Measurements from ENCODE around the gene LIPC. TPM values are rescaled to one million over a fixed set of nuclear protein-coding genes. Genes with fewer than 3 reads are reported as not detected.

LIPC gene
- total RNA-seq, 1 experiment from 2014 or later = not detected

GRCh38 chr15:58517682-58518525 lies 86.1 kb downstream of the LIPC start:
- POLR2A ChIA-PET = no interaction called here
- DNase-seq (ENCODE audit: low read depth, low spot score) = no peak
- Histone ChIP-seq H3K9ac (ENCODE audit: low read length) (no peak overlapping the region), H3K79me2 (ENCODE audit: insufficient read depth, low read length) (no peaks in the 10 kb centered on the region), H3K27ac (ENCODE audit: low read depth, low read length) (no peak overlapping the region), H3K4me1 (ENCODE audit: control insufficient read depth in 1 of 2, insufficient read depth in 2 of 2, low read length in 2 of 2) (peaks cover 9 to 23% of the 10 kb centered on the region in 2 experiments; a peak in 3 of 4 replicates), H3K27me3 (ENCODE audit: insufficient read depth, low read length) (no peaks in the 10 kb centered on the region), H3K36me3 (ENCODE audit: control insufficient read depth in 1 of 2, insufficient read depth in 2 of 2, low read length in 2 of 2) (no peaks in the 10 kb centered on the region), H3K9me2 (ENCODE audit: insufficient read depth) (no peaks in the 10 kb centered on the region), H3K9me3 (ENCODE audit: control insufficient read depth in 1 of 2, insufficient read depth in 1 of 2, low read depth in 1 of 2, low read length in 2 of 2) (no peaks in the 10 kb centered on the region), H4K20me1 (ENCODE audit: insufficient read depth) (no peaks in the 10 kb centered on the region), H3K4me2 (ENCODE audit: low read length) (no peak overlapping the region), H3K4me3 (replicated peaks in 1 of 2; ENCODE audit: low read depth in 1 of 2, low read length in 2 of 2) (no peak overlapping the region), H2AFZ (ENCODE audit: low read depth, low read length, poor library complexity, severe bottlenecking) (no peak overlapping the region)
- RAD21 ChIA-PET (ENCODE audit: low non-redundant PET in 1 of 2, low total read pairs in 2 of 2, uncharacterized antibody in 2 of 2, unreplicated experiment in 2 of 2) = no interaction called here
- no peak for ATAC-seq
- no peak for TF ChIP-seq POLR2AphosphoS5 (IDR thresholded peaks at IDR 0.05; ENCODE audit: low read depth, low read length)
- no peak for TF ChIP-seq POLR2A (IDR thresholded peaks at IDR 0.05; ENCODE audit: borderline replicate concordance, extremely low read depth, insufficient read depth, insufficient read length)
- no peak for TF ChIP-seq SP1 (IDR thresholded peaks at IDR 0.05; ENCODE audit: low read depth)
- no peak for TF ChIP-seq CEBPB (IDR thresholded peaks at IDR 0.05; ENCODE audit: low read depth)
- BruUV-seq (replicated peaks) = no TSS peak
- intact Hi-C loops (cut with micrococcal nuclease) = no loop called here
- CTCF ChIA-PET = interaction anchor here (0.7 to 1.4 kb wide), 4 partner anchors 11 to 290 kb away, joined by 3 to 4 read pairs (median 3); no protein-coding TSS in a partner anchor

DNA sequence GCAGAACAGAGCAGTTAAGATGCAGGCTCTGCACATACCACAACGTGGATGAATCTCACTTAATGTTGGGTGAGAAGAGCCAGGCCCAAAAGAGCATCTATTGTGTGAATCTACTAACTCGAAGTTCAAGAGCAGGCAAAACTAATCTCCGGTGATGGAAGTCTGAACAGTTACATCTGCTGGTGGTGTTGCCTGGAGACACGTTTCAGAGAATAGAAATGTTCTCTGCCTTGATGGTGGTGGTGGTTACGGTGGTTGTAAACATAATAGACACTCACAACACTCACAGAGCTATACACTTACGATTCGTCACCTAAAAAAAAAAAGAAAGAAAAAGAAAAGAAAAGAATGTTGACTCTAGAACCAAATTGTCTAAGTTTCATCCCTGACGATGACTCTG lies 86.8 kb downstream of the LIPC start:
- ChIA-PET POLR2A (no interaction called here), CTCF (no interaction called here), RAD21 (ENCODE audit: low non-redundant PET in 1 of 2, low total read pairs in 2 of 2, uncharacterized antibody in 2 of 2, unreplicated experiment in 2 of 2) (no interaction called here)
- BruUV-seq (replicated peaks) = no TSS peak
- Histone ChIP-seq H3K79me2 (ENCODE audit: insufficient read depth, low read length) (no peaks in the 10 kb centered on the region), H3K9me3 (ENCODE audit: control insufficient read depth in 1 of 2, insufficient read depth in 1 of 2, low read depth in 1 of 2, low read length in 2 of 2) (no peaks in the 10 kb centered on the region), H3K36me3 (ENCODE audit: control insufficient read depth in 1 of 2, insufficient read depth in 2 of 2, low read length in 2 of 2) (no peaks in the 10 kb centered on the region), H3K4me2 (ENCODE audit: low read length) (no peak overlapping the region), H3K9me2 (ENCODE audit: insufficient read depth) (no peaks in the 10 kb centered on the region), H3K27me3 (ENCODE audit: insufficient read depth, low read length) (no peaks in the 10 kb centered on the region), H2AFZ (ENCODE audit: low read depth, low read length, poor library complexity, severe bottlenecking) (no peak overlapping the region), H3K9ac (ENCODE audit: low read length) (no peak overlapping the region), H3K4me1 (ENCODE audit: control insufficient read depth in 1 of 2, insufficient read depth in 2 of 2, low read length in 2 of 2) (peaks cover 9 to 23% of the 10 kb centered on the region in 2 experiments; a peak in 3 of 4 replicates), H3K4me3 (replicated peaks in 1 of 2; ENCODE audit: low read depth in 1 of 2, low read length in 2 of 2) (no peak overlapping the region), H3K27ac (ENCODE audit: low read depth, low read length) (no peak overlapping the region), H4K20me1 (ENCODE audit: insufficient read depth) (no peaks in the 10 kb centered on the region)
- intact Hi-C loops (cut with micrococcal nuclease) = no loop called here
- no peak for ATAC-seq
- DNase-seq (ENCODE audit: low read depth, low spot score) = no peak
- no peak for TF ChIP-seq YY1 (IDR thresholded peaks at IDR 0.05; ENCODE audit: extremely low read depth, insufficient replicate concordance, low read depth, low read length)
- TF ChIP-seq POLR2AphosphoS5 (IDR thresholded peaks at IDR 0.05; ENCODE audit: low read depth, low read length) = no peak
- TF ChIP-seq POLR2A (IDR thresholded peaks at IDR 0.05; ENCODE audit: borderline replicate concordance, extremely low read depth, insufficient read depth, insufficient read length) = no peak
- TF ChIP-seq RAD21 (IDR thresholded peaks at IDR 0.05; ENCODE audit: low read depth) = no peak
- no peak for TF ChIP-seq ELF1 (IDR thresholded peaks at IDR 0.05; ENCODE audit: borderline replicate concordance, low read depth)
- no peak for TF ChIP-seq EZH2phosphoT487 (IDR thresholded peaks at IDR 0.05; ENCODE audit: borderline replicate concordance)
- no peak for TF ChIP-seq FOSL1 (IDR thresholded peaks at IDR 0.05; ENCODE audit: low read depth)
- TF ChIP-seq SRF (IDR thresholded peaks at IDR 0.05; ENCODE audit: low read depth) = no peak
- no peak for TF ChIP-seq CEBPB (IDR thresholded peaks at IDR 0.05; ENCODE audit: low read depth)
- no peak for TF ChIP-seq EGR1 (IDR thresholded peaks at IDR 0.05; ENCODE audit: low read depth)
- TF ChIP-seq, protein P1, sequence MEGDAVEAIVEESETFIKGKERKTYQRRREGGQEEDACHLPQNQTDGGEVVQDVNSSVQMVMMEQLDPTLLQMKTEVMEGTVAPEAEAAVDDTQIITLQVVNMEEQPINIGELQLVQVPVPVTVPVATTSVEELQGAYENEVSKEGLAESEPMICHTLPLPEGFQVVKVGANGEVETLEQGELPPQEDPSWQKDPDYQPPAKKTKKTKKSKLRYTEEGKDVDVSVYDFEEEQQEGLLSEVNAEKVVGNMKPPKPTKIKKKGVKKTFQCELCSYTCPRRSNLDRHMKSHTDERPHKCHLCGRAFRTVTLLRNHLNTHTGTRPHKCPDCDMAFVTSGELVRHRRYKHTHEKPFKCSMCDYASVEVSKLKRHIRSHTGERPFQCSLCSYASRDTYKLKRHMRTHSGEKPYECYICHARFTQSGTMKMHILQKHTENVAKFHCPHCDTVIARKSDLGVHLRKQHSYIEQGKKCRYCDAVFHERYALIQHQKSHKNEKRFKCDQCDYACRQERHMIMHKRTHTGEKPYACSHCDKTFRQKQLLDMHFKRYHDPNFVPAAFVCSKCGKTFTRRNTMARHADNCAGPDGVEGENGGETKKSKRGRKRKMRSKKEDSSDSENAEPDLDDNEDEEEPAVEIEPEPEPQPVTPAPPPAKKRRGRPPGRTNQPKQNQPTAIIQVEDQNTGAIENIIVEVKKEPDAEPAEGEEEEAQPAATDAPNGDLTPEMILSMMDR (IDR thresholded peaks at IDR 0.05 in 2 of 3, conservative IDR thresholded peaks at IDR 0.05 in 1 of 3; ENCODE audit: borderline replicate concordance in 1 of 3, insufficient read depth in 1 of 3, low read depth in 2 of 3, low read length in 2 of 3) = no peak
- no peak for TF ChIP-seq REST (IDR thresholded peaks at IDR 0.05; ENCODE audit: low read depth)
- TF ChIP-seq MAX (IDR thresholded peaks at IDR 0.05) = no peak
